Measurements from ENCODE around the gene HNRNPA3. TPM values are rescaled to one million over a fixed set of nuclear protein-coding genes. Genes with fewer than 3 reads are reported as not detected.

Gene HNRNPA3
- total and polyA plus RNA-seq, 2 of the 13 experiments (the other 11 are each of a cell fraction or from before 2014, with no cell fraction given), result 73.3 to 97.7 TPM

- TF ChIP-seq ZBTB10 (CRISPR knock-in tag; IDR thresholded peaks at IDR 0.05; ENCODE audit: borderline replicate concordance) (no peak), HNF4G (IDR thresholded peaks at IDR 0.05; ENCODE audit: borderline replicate concordance, low read depth, low read length) (peak; percentile 69), HNF4G (CRISPR knock-in tag; IDR thresholded peaks at IDR 0.05; ENCODE audit: borderline replicate concordance, low read depth) (no peak; the same call in 1 of the 2 replicates), ZNF264 (CRISPR knock-in tag; IDR thresholded peaks at IDR 0.05) (peak; percentile 46; the same call in 1 of the 2 replicates), ZNF205 (CRISPR knock-in tag; IDR thresholded peaks at IDR 0.05) (no peak), ZSCAN30 (CRISPR knock-in tag; IDR thresholded peaks at IDR 0.05) (no peak), ZNF746 (CRISPR knock-in tag; IDR thresholded peaks at IDR 0.05) (no peak), JUN (CRISPR knock-in tag; IDR thresholded peaks at IDR 0.05) (no peak), CBX1 (IDR thresholded peaks at IDR 0.05; ENCODE audit: low read depth) (no peak), ZNF710 (CRISPR knock-in tag; IDR thresholded peaks at IDR 0.05; ENCODE audit: borderline replicate concordance) (0 out of 2 replicates have a peak, but pooled peaks have one; percentile 48), JUND (CRISPR knock-in tag; IDR thresholded peaks at IDR 0.05) (0 out of 2 replicates have a peak, but pooled peaks have one; percentile 43), ZBTB37 (CRISPR knock-in tag; IDR thresholded peaks at IDR 0.05) (no peak), NCOA1 (CRISPR knock-in tag; IDR thresholded peaks at IDR 0.05) (0 out of 2 replicates have a peak, but pooled peaks have one; percentile 17), NFKB2 (CRISPR knock-in tag; IDR thresholded peaks at IDR 0.05; ENCODE audit: borderline replicate concordance) (no peak), ZNF747 (CRISPR knock-in tag; IDR thresholded peaks at IDR 0.05; ENCODE audit: borderline replicate concordance) (no peak), BRCA1 (CRISPR knock-in tag; IDR thresholded peaks at IDR 0.05) (0 out of 2 replicates have a peak, but pooled peaks have one; percentile 59), YEATS2 (CRISPR knock-in tag; IDR thresholded peaks at IDR 0.05; ENCODE audit: borderline replicate concordance) (no peak; the same call in 1 of the 2 replicates), AFF4 (CRISPR knock-in tag; IDR thresholded peaks at IDR 0.05) (no peak), MAFG (CRISPR knock-in tag; IDR thresholded peaks at IDR 0.05) (no peak)
These were observed 46.6 kb upstream of the HNRNPA3 start (continued) for GRCh38 chr2:177165721-177166711.

Data from HepG2 (cell line).